Endometrial microvascular endothelial cells (primary cell): ENCODE results near the gene IL1RAPL1. TPM values are rescaled to one million over a fixed set of nuclear protein-coding genes. Genes with fewer than 3 reads are reported as not detected.

Experiments used
- in situ Hi-C: cut with HindIII; loops from 2 replicates; pipeline ENCODE4 v1.10.0; 2017; ENCODE audit warnings: low sequenced_read_pairs, low pct_unique_long_range_greater_than_20kb; ENCODE audit errors: inconsistent ontology term
- total RNA-seq: library from RNA; depleted of rRNA; stranded (reverse); fragments of >200 nt; gene quantifications from one replicate; pipeline ENCODE4 v1.2.3, GENCODE V29; 2015; ENCODE audit errors: inconsistent ontology term

IL1RAPL1 gene
- total RNA-seq, 1 donor from 2014 or later, result 0.28 TPM

GRCh38 chrX:29852767-29853166 lies 1265.5 kb downstream of the IL1RAPL1 start:
- in situ Hi-C loops, result no loop called here

DNA sequence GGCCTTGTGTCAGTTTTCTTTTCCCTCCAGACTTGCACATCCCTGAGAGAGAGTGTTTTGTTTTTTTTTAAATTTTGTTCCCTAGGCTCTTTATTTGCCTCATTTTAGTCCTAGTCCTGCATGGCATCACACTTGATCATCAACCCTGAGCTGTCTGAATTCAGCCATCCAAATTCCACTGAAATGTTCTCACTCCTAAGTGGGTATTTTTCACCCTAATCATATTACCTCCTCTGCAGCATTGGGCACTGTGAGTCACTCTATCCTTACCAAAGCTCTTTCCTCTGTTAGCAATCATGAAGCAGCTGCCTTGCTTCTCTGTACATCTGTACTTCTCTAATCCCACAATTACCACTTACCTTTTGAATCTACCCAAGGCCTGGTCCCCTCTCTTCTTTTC lies 1271.5 kb downstream of the IL1RAPL1 start:
- in situ Hi-C loops, result no loop called here

GRCh38 chrX:29862126-29862677 lies 1275.0 kb downstream of the IL1RAPL1 start:
- in situ Hi-C loops, result no loop called here

GRCh38 chrX:29867971-29868370 lies 1280.7 kb downstream of the IL1RAPL1 start:
- in situ Hi-C loops, result no loop called here

- in situ Hi-C loops, result no loop called here
These were observed 1282.6 kb downstream of the IL1RAPL1 start for GRCh38 chrX:29869837-29870236.

DNA sequence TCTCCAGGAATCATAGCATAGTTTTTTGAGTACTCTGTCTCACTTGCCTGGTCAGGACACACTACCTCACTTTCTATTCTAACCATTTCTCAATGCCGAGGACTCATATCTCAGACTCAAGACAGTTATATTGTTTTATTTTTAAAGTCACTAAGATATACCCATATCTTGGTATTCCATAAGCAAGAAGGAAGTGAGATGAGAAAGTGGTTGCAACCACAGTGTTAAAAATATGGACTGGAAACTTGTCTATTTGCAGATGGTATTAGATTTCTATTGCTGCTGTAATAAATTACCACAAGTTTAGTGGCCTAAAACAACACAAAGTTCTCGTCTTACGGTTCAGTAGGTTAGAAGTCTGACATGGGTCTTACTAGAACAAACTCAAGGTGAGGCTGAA lies 1283.4 kb downstream of the IL1RAPL1 start:
- in situ Hi-C loops, result no loop called here

DNA sequence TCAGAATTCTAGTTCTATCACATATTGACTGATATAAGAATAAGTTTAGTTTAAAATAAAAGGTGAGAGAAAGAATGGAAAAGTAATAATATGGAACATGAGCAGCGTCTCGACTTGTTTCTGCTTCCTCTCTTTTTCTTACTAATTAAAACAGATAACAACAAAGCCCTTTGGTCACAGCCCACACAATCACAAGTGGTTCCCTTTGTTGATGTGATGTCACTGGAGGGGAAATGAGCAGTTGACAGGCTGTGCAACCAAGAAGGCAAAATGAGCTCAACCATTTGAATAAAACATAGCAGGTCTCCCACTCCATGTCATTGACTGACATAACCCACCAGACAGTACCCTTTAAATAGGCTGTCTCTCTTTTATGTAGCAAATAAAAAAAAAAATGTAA lies 1285.6 kb downstream of the IL1RAPL1 start:
- in situ Hi-C loops, result no loop called here

DNA sequence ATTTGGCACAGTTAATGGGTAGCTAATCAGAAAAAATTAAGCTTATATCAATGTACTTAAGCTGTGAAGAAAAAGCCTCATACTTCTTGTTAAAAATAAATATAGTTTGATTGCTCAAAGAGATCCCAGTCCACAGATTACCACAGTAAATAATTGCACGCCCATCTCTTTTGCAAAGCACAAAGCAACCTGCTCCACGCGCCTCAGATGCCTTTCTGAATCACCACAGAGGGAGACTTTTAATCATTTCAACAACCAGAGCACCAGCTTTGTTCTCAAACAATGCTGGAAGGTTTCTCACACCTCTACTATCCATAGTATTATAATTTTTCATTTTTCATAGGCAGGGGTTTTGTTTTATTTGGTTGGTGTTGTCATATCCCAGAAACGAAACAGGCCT lies 1289.5 kb downstream of the IL1RAPL1 start:
- in situ Hi-C loops, result no loop called here

DNA sequence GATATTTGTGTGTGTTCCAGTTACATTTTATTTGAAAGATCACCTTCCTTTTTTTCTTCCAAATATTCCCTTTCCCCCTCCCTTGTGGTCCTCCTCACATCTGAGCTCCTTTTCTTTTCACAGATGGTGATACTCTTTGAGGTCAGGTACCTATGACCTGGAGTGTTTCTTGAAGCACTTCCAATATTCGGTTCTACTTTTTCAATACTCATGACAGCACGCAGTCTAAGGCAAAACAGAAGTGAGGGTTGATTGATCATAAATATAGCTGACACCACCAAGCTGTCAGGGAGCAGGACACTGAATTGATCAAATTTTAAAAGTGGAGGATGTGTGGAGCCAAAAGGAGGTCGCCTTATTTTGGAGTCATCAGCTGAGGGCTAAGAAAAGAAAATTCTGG lies 1293.7 kb downstream of the IL1RAPL1 start:
- in situ Hi-C loops, result no loop called here

- in situ Hi-C loops, result no loop called here
These were observed 1302.8 kb downstream of the IL1RAPL1 start for GRCh38 chrX:29890004-29890403.

DNA sequence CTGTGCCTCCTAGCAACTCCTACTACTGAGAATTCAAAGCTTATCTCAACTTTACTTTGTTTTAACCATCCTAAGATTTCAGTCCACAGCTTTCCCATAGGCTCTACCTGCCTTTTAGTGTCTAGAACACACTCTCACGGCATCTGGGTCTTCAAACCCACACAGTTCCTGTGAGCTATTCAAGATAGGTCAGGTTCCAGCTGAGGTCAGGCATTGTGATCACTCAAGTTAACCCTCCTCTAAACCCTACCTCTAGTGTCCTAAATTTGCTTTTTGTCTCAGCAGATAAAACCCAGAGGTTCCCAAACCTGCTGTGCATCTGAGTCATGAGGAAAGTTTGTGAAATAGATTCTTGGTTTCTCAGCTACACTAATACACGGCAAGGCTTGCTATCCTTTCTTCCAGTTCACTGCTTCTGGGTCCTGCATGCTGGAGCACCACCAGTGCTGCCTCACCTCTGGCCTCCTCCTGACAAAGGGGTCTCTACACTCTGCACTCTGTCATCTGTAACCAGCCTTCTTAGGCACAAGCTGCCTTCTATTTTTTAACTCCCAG lies 1303.5 kb downstream of the IL1RAPL1 start:
- in situ Hi-C loops, result no loop called here

- in situ Hi-C loops, result no loop called here
These were observed 1314.8 kb downstream of the IL1RAPL1 start for GRCh38 chrX:29902004-29902403.

- in situ Hi-C loops, result no loop called here
These were observed 1316.1 kb downstream of the IL1RAPL1 start for GRCh38 chrX:29903360-29903759.

DNA sequence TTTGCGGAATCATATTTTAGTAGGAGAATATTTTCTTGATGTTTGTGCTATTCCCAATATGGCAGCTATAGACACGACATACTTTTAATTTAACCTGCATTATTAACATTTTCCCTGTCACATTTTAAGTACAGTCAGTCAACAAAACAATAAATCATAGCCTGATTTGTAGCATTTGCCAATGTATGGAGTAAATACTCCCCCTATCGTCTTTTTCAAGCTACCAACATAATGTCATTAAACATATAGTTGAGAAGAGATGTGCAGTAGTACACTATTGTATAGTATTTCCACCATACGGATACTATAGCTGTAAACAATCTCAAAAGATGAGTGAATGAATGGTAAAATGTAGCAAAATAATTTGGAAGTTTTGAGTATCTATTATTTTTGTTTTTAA lies 1324.4 kb downstream of the IL1RAPL1 start:
- in situ Hi-C loops, result no loop called here

DNA sequence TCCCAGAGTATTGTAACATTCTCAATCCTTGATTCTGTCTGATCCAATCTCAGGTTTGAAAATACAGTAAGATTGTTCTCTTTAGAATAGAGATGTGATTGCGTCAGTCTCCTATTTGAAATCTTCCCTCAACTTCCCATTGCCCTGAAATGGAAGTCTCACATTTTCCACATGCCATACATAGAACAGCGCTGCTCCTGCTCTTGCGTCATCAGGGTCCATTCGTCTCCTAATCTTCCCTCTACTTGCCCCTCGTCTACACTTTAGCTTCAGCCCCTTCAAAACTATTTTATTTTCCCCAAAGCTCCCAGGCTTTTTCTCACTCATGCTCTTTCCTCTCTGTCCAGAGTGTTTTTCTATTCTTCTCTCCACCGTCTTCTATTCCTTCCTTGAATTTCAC lies 1326.4 kb downstream of the IL1RAPL1 start:
- in situ Hi-C loops, result no loop called here

DNA sequence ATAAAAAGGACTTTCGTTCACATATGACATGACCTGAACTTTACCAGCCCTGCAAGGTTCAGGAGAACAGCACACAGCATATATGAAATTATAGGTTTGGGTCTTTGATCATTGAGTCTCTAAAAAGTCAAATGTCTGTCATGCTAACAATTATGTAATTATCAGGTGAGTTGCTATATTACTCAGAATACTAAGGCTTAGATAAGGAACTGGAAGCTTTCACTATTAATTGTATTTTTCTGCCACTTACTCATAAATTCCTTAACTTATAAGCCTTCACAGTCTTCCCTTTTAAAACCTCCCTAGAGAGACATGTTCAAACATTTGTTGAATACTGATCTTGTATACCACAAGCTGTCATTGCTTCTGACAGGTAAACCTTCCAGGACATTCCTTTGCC lies 1335.4 kb downstream of the IL1RAPL1 start:
- in situ Hi-C loops, result no loop called here

DNA sequence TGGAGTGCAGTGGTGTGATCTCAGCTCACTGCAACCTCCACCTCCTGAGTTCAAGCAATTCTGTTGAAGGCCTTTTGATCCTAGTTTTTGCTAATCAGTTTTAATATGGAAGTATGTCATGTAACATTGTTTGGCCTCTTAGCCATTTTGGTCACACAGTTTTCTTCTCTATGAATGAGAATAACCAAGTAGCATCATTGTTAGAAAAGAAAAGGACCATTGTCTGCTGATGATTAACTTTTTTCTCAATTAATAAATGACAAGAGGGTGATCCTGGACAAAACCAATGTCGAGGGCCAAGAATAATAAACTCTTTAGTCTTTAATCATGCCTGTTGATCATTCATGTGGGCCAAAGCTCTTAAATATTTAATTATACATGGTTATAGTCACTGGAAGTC lies 1338.8 kb downstream of the IL1RAPL1 start:
- in situ Hi-C loops, result no loop called here

- in situ Hi-C loops, result no loop called here
These were observed 1339.4 kb downstream of the IL1RAPL1 start for GRCh38 chrX:29926659-29927058.

- in situ Hi-C loops, result no loop called here
These were observed 1348.2 kb downstream of the IL1RAPL1 start for GRCh38 chrX:29935455-29935854.

DNA sequence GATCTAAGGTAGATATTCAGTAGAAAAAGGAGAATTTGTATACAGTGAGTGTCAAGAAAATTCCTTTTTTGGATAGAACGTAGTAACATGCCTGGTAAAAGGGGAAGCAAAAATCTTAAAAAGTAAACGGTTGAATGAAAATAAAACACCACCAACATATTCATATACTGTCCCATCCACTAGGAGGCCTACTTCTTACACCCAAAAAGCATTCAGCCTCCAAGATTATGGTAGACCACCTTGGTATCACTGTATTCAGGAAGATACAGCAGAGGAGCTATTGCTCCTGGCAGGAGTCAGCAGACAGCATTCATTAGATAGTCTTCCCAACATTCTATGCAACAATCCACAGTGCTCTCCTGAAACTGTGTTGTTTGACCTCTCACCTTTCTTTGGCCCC lies 1353.5 kb downstream of the IL1RAPL1 start:
- in situ Hi-C loops, result no loop called here

GRCh38 chrX:29941287-29941686 lies 1354.0 kb downstream of the IL1RAPL1 start:
- in situ Hi-C loops, result no loop called here
